ENCODE data around the gene DNAH1. TPM values are rescaled to one million over a fixed set of nuclear protein-coding genes. Genes with fewer than 3 reads are reported as not detected.
"Not testable (repeated sequence)": the region's sequence is repeated elsewhere in the genome, so short reads cannot be mapped to it uniquely, and the experiment has no call there.

DNAH1 gene
- total RNA-seq (2014; rRNA removed; shearing (Covaris generic); ENCODE audit: low replicate concordance) = 2.9 and 8.3 TPM in 2 replicates

DNA sequence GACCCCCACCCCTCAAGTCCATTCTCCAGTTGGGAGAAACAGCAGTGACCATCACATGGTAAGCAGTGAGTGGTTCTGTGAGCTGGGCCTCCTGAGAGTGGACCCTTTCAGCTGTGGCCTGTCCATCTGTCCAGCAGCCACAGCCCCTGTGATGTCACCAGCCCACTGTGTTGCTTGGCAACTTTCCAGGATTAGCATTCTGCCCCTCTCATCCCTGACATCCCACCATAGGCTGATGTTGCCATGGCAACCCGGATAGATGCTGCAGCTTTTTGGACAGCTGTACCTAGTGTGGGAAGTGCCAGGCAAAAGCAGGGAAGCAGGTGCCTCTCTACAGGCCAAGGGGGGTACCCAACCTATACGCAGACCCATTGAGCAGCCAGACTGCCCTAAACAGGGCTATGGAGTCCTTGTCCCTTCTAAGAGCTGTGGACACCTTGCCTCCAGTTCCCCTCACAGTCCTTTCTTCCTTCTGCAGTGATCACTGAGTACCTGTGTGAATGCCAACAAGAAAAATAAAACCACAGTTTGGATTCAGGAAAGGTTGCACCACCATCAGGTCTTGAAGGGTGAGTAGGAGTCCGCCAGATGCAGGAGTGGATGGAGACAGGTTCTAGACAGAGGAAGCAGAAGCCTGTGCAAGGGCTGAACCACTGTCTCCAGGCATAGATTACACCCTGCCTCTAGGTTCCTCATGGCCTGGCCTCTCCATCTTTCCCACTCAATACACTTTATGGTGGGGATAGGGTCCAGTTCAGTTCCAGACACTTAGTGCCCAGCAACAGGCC is at the start of gene DNAH1:
TSS of gene DNAH1 (plus strand) at position 343 of the 788 bp plus-strand sequence. CDS start 6,124 bp downstream, outside the sequence.
- H4K20me1 ChIP-seq (ENCODE audit: insufficient read depth, low read depth, low read length) = no peaks in the 10 kb centered on the region
- H3K36me3 ChIP-seq (ENCODE audit: insufficient read depth, low read length) = no peaks in the 10 kb centered on the region
- H3K9ac ChIP-seq (ENCODE audit: low read length) = no peak within 1 kb of the TSS
- H3K79me2 ChIP-seq (ENCODE audit: low read length) = no peaks in the 10 kb centered on the region
- H3K9me2 ChIP-seq (replicated peaks; ENCODE audit: insufficient read depth, low read length) = no peaks in the 10 kb centered on the region
- no peak within 1 kb of the TSS for H2AFZ ChIP-seq (ENCODE audit: low read length)
- no peaks in the 10 kb centered on the region for H3K9me3 ChIP-seq (ENCODE audit: low read length)
- H3K4me3 ChIP-seq (ENCODE audit: low read length) = no peak within 1 kb of the TSS
- H3K27ac ChIP-seq (ENCODE audit: low read length) = no peak within 1 kb of the TSS
- DNase-seq = no peak
- no peak within 1 kb of the TSS for H3K4me2 ChIP-seq (ENCODE audit: low read depth, low read length, poor library complexity, severe bottlenecking)
- H3K27me3 ChIP-seq (ENCODE audit: low read length) = no peaks in the 10 kb centered on the region
- H3K4me1 ChIP-seq (ENCODE audit: low read length) = peaks cover 10% of the 10 kb centered on the region

GRCh38 chr3:52268036-52268435 is 48.1 kb upstream of the DNAH1 start:
- Histone ChIP-seq H3K9me3 (ENCODE audit: low read length) (no peaks in the 10 kb centered on the region), H3K4me2 (ENCODE audit: low read depth, low read length, poor library complexity, severe bottlenecking) (no peak overlapping the region), H3K36me3 (ENCODE audit: insufficient read depth, low read length) (peaks cover 68% of the 10 kb centered on the region), H3K9me2 (replicated peaks; ENCODE audit: insufficient read depth, low read length) (no peaks in the 10 kb centered on the region), H3K27me3 (ENCODE audit: low read length) (no peaks in the 10 kb centered on the region), H3K4me3 (ENCODE audit: low read length) (no peak overlapping the region), H3K79me2 (ENCODE audit: low read length) (peaks cover 94% of the 10 kb centered on the region), H3K27ac (ENCODE audit: low read length) (no peak overlapping the region), H4K20me1 (ENCODE audit: insufficient read depth, low read depth, low read length) (peaks cover 46% of the 10 kb centered on the region), H3K4me1 (ENCODE audit: low read length) (peaks cover 21% of the 10 kb centered on the region), H2AFZ (ENCODE audit: low read length) (no peak overlapping the region), H3K9ac (ENCODE audit: low read length) (no peak overlapping the region)
- no peak for DNase-seq

GRCh38 chr3:52269776-52270175 is 46.3 kb upstream of the DNAH1 start:
- H4K20me1 ChIP-seq (ENCODE audit: insufficient read depth, low read depth, low read length) = peaks cover 57% of the 10 kb centered on the region

DNA sequence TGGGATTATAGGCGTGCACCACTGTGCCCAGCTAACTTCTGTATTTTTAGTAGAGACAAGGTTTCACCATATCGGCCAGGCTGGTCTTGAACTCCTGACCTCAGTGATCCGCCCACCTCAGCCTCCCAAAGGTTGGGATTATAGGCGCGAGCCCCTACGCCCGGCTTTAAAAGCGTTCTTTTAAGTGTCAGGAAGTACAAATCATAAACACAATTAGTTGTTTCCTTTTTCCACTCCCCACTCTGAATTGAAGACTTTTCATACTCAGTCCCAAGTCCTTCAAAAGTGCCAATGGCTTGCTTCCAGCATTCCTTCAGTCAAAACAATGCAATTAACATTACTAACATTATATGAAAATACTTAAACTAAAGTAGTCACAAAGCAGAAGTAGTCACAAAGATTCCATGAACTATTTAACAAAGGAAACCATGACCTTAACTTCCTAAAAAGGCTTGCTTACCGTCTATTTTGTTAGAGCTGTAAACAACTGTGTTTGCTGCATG is 45.8 kb upstream of the DNAH1 start:
- Histone ChIP-seq H3K4me2 (ENCODE audit: low read depth, low read length, poor library complexity, severe bottlenecking) (no peak overlapping the region), H4K20me1 (ENCODE audit: insufficient read depth, low read depth, low read length) (peaks cover 60% of the 10 kb centered on the region), H3K27me3 (ENCODE audit: low read length) (no peaks in the 10 kb centered on the region), H3K36me3 (ENCODE audit: insufficient read depth, low read length) (peaks cover 78% of the 10 kb centered on the region), H3K27ac (ENCODE audit: low read length) (no peak overlapping the region), H3K4me1 (ENCODE audit: low read length) (peaks cover 20% of the 10 kb centered on the region), H3K9me3 (ENCODE audit: low read length) (no peaks in the 10 kb centered on the region), H3K9ac (ENCODE audit: low read length) (no peak overlapping the region), H3K79me2 (ENCODE audit: low read length) (peaks cover 96% of the 10 kb centered on the region), H3K9me2 (replicated peaks; ENCODE audit: insufficient read depth, low read length) (no peaks in the 10 kb centered on the region), H3K4me3 (ENCODE audit: low read length) (no peak overlapping the region), H2AFZ (ENCODE audit: low read length) (no peak overlapping the region)
- no peak for DNase-seq

More at GRCh38 chr3:52269776-52270175, 46.3 kb upstream of the DNAH1 start:
- H3K9me2 ChIP-seq (replicated peaks; ENCODE audit: insufficient read depth, low read length) = no peaks in the 10 kb centered on the region
- no peak overlapping the region for H3K9ac ChIP-seq (ENCODE audit: low read length)
- no peak overlapping the region for H3K4me2 ChIP-seq (ENCODE audit: low read depth, low read length, poor library complexity, severe bottlenecking)
- DNase-seq = no peak
- no peaks in the 10 kb centered on the region for H3K27me3 ChIP-seq (ENCODE audit: low read length)
- H3K4me3 ChIP-seq (ENCODE audit: low read length) = no peak overlapping the region
- peaks cover 94% of the 10 kb centered on the region for H3K79me2 ChIP-seq (ENCODE audit: low read length)
- H3K4me1 ChIP-seq (ENCODE audit: low read length) = peaks cover 20% of the 10 kb centered on the region
- no peaks in the 10 kb centered on the region for H3K9me3 ChIP-seq (ENCODE audit: low read length)
- no peak overlapping the region for H3K27ac ChIP-seq (ENCODE audit: low read length)
- peaks cover 78% of the 10 kb centered on the region for H3K36me3 ChIP-seq (ENCODE audit: insufficient read depth, low read length)
- no peak overlapping the region for H2AFZ ChIP-seq (ENCODE audit: low read length)

DNA sequence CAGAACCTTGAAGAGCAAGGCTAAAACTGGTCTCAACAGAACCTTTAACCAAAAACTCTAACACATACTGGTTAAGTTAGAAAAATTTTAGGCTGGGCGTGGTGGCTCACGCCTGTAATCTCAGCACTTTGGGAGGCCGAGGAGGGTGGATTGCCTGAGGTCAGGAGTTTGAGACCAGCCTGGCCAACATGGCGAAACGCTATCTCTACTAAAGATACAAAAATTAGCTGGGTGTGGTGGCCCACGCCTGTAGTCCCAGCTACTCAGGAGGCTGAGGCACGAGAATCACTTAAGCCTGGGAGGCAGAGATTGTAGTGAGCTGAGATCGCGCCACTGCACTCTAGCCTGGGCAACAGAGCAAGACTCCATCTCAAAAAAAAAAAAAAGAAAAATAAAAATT is 43.9 kb upstream of the DNAH1 start:
- not testable (repeated sequence) for H3K9ac ChIP-seq (ENCODE audit: low read length); H3K4me2 ChIP-seq (ENCODE audit: low read depth, low read length, poor library complexity, severe bottlenecking); H3K9me2 ChIP-seq (replicated peaks; ENCODE audit: insufficient read depth, low read length); H3K4me3 ChIP-seq (ENCODE audit: low read length); H3K9me3 ChIP-seq (ENCODE audit: low read length); H3K27me3 ChIP-seq (ENCODE audit: low read length); DNase-seq; H2AFZ ChIP-seq (ENCODE audit: low read length)
- peaks cover 73% of the 10 kb centered on the region for H4K20me1 ChIP-seq (ENCODE audit: insufficient read depth, low read depth, low read length)
- peaks cover 35% of the 10 kb centered on the region for H3K4me1 ChIP-seq (ENCODE audit: low read length)
- peak overlapping the region; percentile 27; the same call in 1 of the 2 replicates for H3K27ac ChIP-seq (ENCODE audit: low read length)
- H3K36me3 ChIP-seq (ENCODE audit: insufficient read depth, low read length) = peaks cover 70% of the 10 kb centered on the region
- H3K79me2 ChIP-seq (ENCODE audit: low read length) = peaks cover 100% of the 10 kb centered on the region

- no peaks in the 10 kb centered on the region for H3K27me3 ChIP-seq (ENCODE audit: low read length)
- H3K27ac ChIP-seq (ENCODE audit: low read length) = no peak overlapping the region
- no peak overlapping the region for H3K4me3 ChIP-seq (ENCODE audit: low read length)
- H4K20me1 ChIP-seq (ENCODE audit: insufficient read depth, low read depth, low read length) = peaks cover 73% of the 10 kb centered on the region
- H3K9me2 ChIP-seq (replicated peaks; ENCODE audit: insufficient read depth, low read length) = no peaks in the 10 kb centered on the region
- H3K4me1 ChIP-seq (ENCODE audit: low read length) = peaks cover 36% of the 10 kb centered on the region
- peaks cover 100% of the 10 kb centered on the region for H3K79me2 ChIP-seq (ENCODE audit: low read length)
- H3K36me3 ChIP-seq (ENCODE audit: insufficient read depth, low read length) = peaks cover 63% of the 10 kb centered on the region
- no peak overlapping the region for H3K4me2 ChIP-seq (ENCODE audit: low read depth, low read length, poor library complexity, severe bottlenecking)
- no peaks in the 10 kb centered on the region for H3K9me3 ChIP-seq (ENCODE audit: low read length)
- H3K9ac ChIP-seq (ENCODE audit: low read length) = no peak overlapping the region
- no peak for DNase-seq
- H2AFZ ChIP-seq (ENCODE audit: low read length) = no peak overlapping the region
These were observed 43.3 kb upstream of the DNAH1 start for GRCh38 chr3:52272831-52273230.

- DNase-seq; H2AFZ ChIP-seq (ENCODE audit: low read length); H3K27ac ChIP-seq (ENCODE audit: low read length); H3K4me2 ChIP-seq (ENCODE audit: low read depth, low read length, poor library complexity, severe bottlenecking); H3K9ac ChIP-seq (ENCODE audit: low read length); H3K9me3 ChIP-seq (ENCODE audit: low read length); H3K27me3 ChIP-seq (ENCODE audit: low read length); H3K4me3 ChIP-seq (ENCODE audit: low read length); H3K9me2 ChIP-seq (replicated peaks; ENCODE audit: insufficient read depth, low read length): not testable (repeated sequence)
- Histone ChIP-seq H3K4me1 (ENCODE audit: low read length) (peaks cover 45% of the 10 kb centered on the region), H3K36me3 (ENCODE audit: insufficient read depth, low read length) (peaks cover 52% of the 10 kb centered on the region), H3K79me2 (ENCODE audit: low read length) (peaks cover 84% of the 10 kb centered on the region), H4K20me1 (ENCODE audit: insufficient read depth, low read depth, low read length) (peaks cover 65% of the 10 kb centered on the region)
These were observed 41.3 kb upstream of the DNAH1 start for GRCh38 chr3:52274781-52275180.

- H3K27ac ChIP-seq (ENCODE audit: low read length) = peak overlapping the region; percentile 86
- peaks cover 44% of the 10 kb centered on the region for H4K20me1 ChIP-seq (ENCODE audit: insufficient read depth, low read depth, low read length)
- peak; percentile 92 for DNase-seq
- H3K9me3 ChIP-seq (ENCODE audit: low read length) = no peaks in the 10 kb centered on the region
- no peaks in the 10 kb centered on the region for H3K27me3 ChIP-seq (ENCODE audit: low read length)
- H2AFZ ChIP-seq (ENCODE audit: low read length) = no peak overlapping the region
- peaks cover 59% of the 10 kb centered on the region for H3K79me2 ChIP-seq (ENCODE audit: low read length)
- H3K4me1 ChIP-seq (ENCODE audit: low read length) = peaks cover 37% of the 10 kb centered on the region
- peak overlapping the region; percentile 93 for H3K4me2 ChIP-seq (ENCODE audit: low read depth, low read length, poor library complexity, severe bottlenecking)
- peak overlapping the region; percentile 98 for H3K9ac ChIP-seq (ENCODE audit: low read length)
- H3K36me3 ChIP-seq (ENCODE audit: insufficient read depth, low read length) = peaks cover 30% of the 10 kb centered on the region
- no peaks in the 10 kb centered on the region for H3K9me2 ChIP-seq (replicated peaks; ENCODE audit: insufficient read depth, low read length)
- H3K4me3 ChIP-seq (ENCODE audit: low read length) = peak overlapping the region; percentile 82
These were observed 38.8 kb upstream of the DNAH1 start for GRCh38 chr3:52277071-52277964.

All from Karpas-422 (cell line).